ENCODE data around the gene GJA1. TPM values are rescaled to one million over a fixed set of nuclear protein-coding genes. Genes with fewer than 3 reads are reported as not detected.

The GJA1 gene
- total and polyA plus RNA-seq, 2 of the 8 experiments (the other 6 are each of a cell fraction or from before 2014, with no cell fraction given): 468 to 795 TPM

DNA sequence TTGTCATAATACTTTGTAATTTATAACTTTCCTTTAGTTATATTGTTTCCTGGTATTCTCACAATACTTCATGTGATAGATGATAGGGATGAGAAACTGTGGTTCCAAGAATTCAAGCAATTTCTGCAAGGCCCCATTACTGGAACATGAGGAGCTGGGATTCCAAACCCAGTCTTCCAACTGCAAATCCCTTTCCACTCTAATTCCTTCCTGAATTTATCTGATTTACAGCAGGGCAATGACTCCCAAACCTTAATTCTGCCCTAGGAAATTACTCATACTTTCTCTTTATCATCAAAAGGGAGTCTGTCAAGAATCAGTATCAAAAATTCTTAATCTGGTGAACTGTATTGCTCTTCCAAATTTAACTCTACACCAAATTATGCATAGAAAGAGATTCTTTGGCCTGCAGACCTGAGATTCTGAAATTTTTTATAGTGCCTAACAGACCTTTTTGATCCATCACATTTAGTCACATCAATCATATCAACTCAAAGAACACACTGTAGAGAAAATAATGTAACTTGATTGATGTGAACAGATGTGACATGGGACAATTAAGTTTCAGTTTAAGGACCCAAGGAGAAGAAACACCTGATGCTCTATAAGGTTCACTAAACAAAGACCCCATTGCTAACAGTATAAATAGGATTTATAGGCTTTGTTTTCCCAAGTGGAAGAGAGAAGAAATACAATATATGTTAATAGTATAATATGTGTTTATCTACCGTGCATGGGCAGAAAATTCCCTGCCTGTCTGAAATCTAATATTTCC is 41.5 kb upstream of the GJA1 start:
- H4K5ac ChIP-seq (ENCODE audit: insufficient read length, low read depth, low read length): no peak overlapping the region
- no peak overlapping the region for H3K9ac ChIP-seq (replicated peaks in 1 of 4; ENCODE audit: extremely low read depth in 1 of 4, low read depth in 3 of 4, low read length in 3 of 4)
- H2BK12ac ChIP-seq (ENCODE audit: low read depth, low read length): no peak overlapping the region
- no peaks in the 10 kb centered on the region for H3K27me3 ChIP-seq (replicated peaks in 1 of 4; ENCODE audit: control insufficient read depth in 3 of 4, extremely low read depth in 1 of 4, insufficient read depth in 3 of 4, low read length in 3 of 4)
- H3K56ac ChIP-seq (replicated peaks; ENCODE audit: insufficient read length, low read depth, low read length): no peak overlapping the region
- no peak overlapping the region for H4K8ac ChIP-seq (ENCODE audit: extremely low read depth, insufficient read depth, low read length)
- ChIA-PET POLR2A (ENCODE audit: partially characterized antibody) (no interaction called here), CTCF (ENCODE audit: partially characterized antibody) (interaction anchor here (0.5 to 0.6 kb wide), 2 partner anchors 13 to 712 kb away, joined by 3 to 4 read pairs; no protein-coding TSS in a partner anchor)
- no peak overlapping the region for H2AFZ ChIP-seq (ENCODE audit: low read length)
- H2BK120ac ChIP-seq (replicated peaks; ENCODE audit: low read depth, low read length): no peak overlapping the region
- FAIRE-seq: no peak
- no peaks in the 10 kb centered on the region for H3K23me2 ChIP-seq (ENCODE audit: low read depth, low read length)
- no peak overlapping the region for H3K18ac ChIP-seq (ENCODE audit: extremely low read depth, low read length)
- no peak overlapping the region for H3K27ac ChIP-seq (ENCODE audit: low read depth, low read length)
- H3K79me2 ChIP-seq (ENCODE audit: control insufficient read depth in 1 of 2, insufficient read depth in 2 of 2, low read length in 2 of 2): no peaks in the 10 kb centered on the region
- no peak overlapping the region for H3K4ac ChIP-seq (replicated peaks; ENCODE audit: insufficient read length, low read depth, low read length)
- no peak overlapping the region for H4K91ac ChIP-seq (replicated peaks; ENCODE audit: insufficient read length, low read length)
- no peaks in the 10 kb centered on the region for H3K4me1 ChIP-seq (replicated peaks in 1 of 4; ENCODE audit: control insufficient read depth in 3 of 4, insufficient read depth in 4 of 4, low read length in 3 of 4)
- H2BK15ac ChIP-seq (ENCODE audit: low read length): no peak overlapping the region
- H2BK20ac ChIP-seq (ENCODE audit: low read length): no peak overlapping the region
- no peaks in the 10 kb centered on the region; the same call in 1 of the 2 replicates for H3K79me1 ChIP-seq (ENCODE audit: low read depth, low read length)
- H2AK5ac ChIP-seq (ENCODE audit: low read depth, low read length): no peak overlapping the region
- no peaks in the 10 kb centered on the region for H3K36me3 ChIP-seq (ENCODE audit: control insufficient read depth in 2 of 4, insufficient read depth in 4 of 4, low read length in 3 of 4)
- H3K4me3 ChIP-seq (ENCODE audit: extremely low read depth in 1 of 4, insufficient read depth in 2 of 4, low read depth in 3 of 4, low read length in 4 of 4): no peak overlapping the region
- WGBS, 2 experiments (ENCODE audit: extremely low coverage in 1 of 2, insufficient coverage in 1 of 2, insufficient read length in 1 of 2, insufficient replicate concordance in 2 of 2, low coverage in 1 of 2, low lambda C conversion rate in 2 of 2, missing lambda C conversion rate in 1 of 2): 88% methylated on average over 1 of the region's 1 CpG; no CpG with 5 or more reads in 1 of the 2 experiments
- no peak overlapping the region for H2BK5ac ChIP-seq (ENCODE audit: low read depth, low read length)
- H3K4me2 ChIP-seq (ENCODE audit: insufficient read depth in 1 of 2, low read depth in 2 of 2, low read length in 2 of 2): no peak overlapping the region
- H3K9me3 ChIP-seq (ENCODE audit: insufficient read depth in 2 of 2, low read depth in 1 of 2, low read length in 1 of 2): no peaks in the 10 kb centered on the region
- no peak for DNase-seq (ENCODE audit: low read depth in 1 of 2, low spot score in 2 of 2)
- no peak overlapping the region for H3K23ac ChIP-seq (ENCODE audit: insufficient read length)
- H4K20me1 ChIP-seq (replicated peaks in 1 of 2; ENCODE audit: control insufficient read depth in 1 of 2, insufficient read depth in 2 of 2, low read length in 2 of 2): no peaks in the 10 kb centered on the region
- H3K14ac ChIP-seq (ENCODE audit: insufficient read length): no peak overlapping the region
- no peak for TF ChIP-seq TAF7 (optimal IDR thresholded peaks at IDR 0.05; ENCODE audit: borderline replicate concordance, low read depth, low read length)
- no peak for TF ChIP-seq BCL11A (IDR thresholded peaks at IDR 0.05; ENCODE audit: low read depth in 2 of 2, low read length in 2 of 2)
- no peak for TF ChIP-seq EGR1 (IDR thresholded peaks at IDR 0.05; ENCODE audit: borderline replicate concordance, low read depth, low read length)
- TF ChIP-seq POU5F1 (IDR thresholded peaks at IDR 0.05; ENCODE audit: low read depth, low read length): no peak
- no peak for TF ChIP-seq TCF12 (IDR thresholded peaks at IDR 0.05; ENCODE audit: low read depth, low read length)
- no peak for TF ChIP-seq CTBP2 (IDR thresholded peaks at IDR 0.05; ENCODE audit: borderline replicate concordance, insufficient read depth, insufficient read length, low read length)
- TF ChIP-seq SIRT6 (IDR thresholded peaks at IDR 0.05; ENCODE audit: low read length): no peak
- no peak for TF ChIP-seq FOSL1 (IDR thresholded peaks at IDR 0.05; ENCODE audit: insufficient read depth, low read depth, low read length)
- no peak for TF ChIP-seq GABPA (IDR thresholded peaks at IDR 0.05; ENCODE audit: borderline replicate concordance, insufficient read depth, low read length)
- no peak for TF ChIP-seq E2F6 (IDR thresholded peaks at IDR 0.05)
- TF ChIP-seq RBBP5 (IDR thresholded peaks at IDR 0.05; ENCODE audit: borderline replicate concordance, low read depth, low read length): no peak
- no peak for TF ChIP-seq EZH2 (IDR thresholded peaks at IDR 0.05; ENCODE audit: low read depth, low read length, severe bottlenecking)
